WTC11 (cell line): ENCODE data around the gene CMTR1. TPM values are rescaled to one million over a fixed set of nuclear protein-coding genes. Genes with fewer than 3 reads are reported as not detected.

ENCODE experiments used
- ATAC-seq: fragments of 200-7000 bp; cut with Tn5 transposase; 2 replicates; pipeline ENCODE4 v1.10.0; 2021; ENCODE audit warnings: mild to moderate bottlenecking, moderate library complexity
- CTCF ChIA-PET: fragments of 300-600 bp; sonication (Branson Sonifier 250); formaldehyde crosslinking; loops from one replicate; lab custom pipeline; 2021; ENCODE audit warnings: antibody characterized with exemption; lab: Charles Lee
- POLR2A ChIA-PET: fragments of 350-600 bp; sonication (Branson Sonifier 250); formaldehyde crosslinking; loops from one replicate; lab custom pipeline; 2021; ENCODE audit warnings: antibody characterized with exemption; lab: Charles Lee
- DNase-seq: peaks from one replicate; pipeline ENCODE4 v3.0.0; 2021; ENCODE audit warnings: low spot score
- H3K27ac Mint-ChIP-seq: 2 replicates; pipeline ENCODE4 v1.8.0; 2021; ENCODE audit warnings: mixed read lengths
- H3K27me3 Mint-ChIP-seq: 2 replicates; pipeline ENCODE4 v1.8.0; 2021; ENCODE audit warnings: low read depth, mild to moderate bottlenecking, moderate library complexity, mixed read lengths
- H3K36me3 Mint-ChIP-seq: 2 replicates; pipeline ENCODE4 v1.8.0; 2021; ENCODE audit warnings: mixed read lengths
- H3K4me1 Mint-ChIP-seq: 2 replicates; pipeline ENCODE4 v1.8.0; 2022; ENCODE audit warnings: mixed read lengths
- H3K4me3 Mint-ChIP-seq: 2 replicates; pipeline ENCODE4 v1.8.0; 2021; ENCODE audit warnings: mild to moderate bottlenecking, moderate library complexity, mixed read lengths
- H3K9me3 Mint-ChIP-seq: 2 replicates; pipeline ENCODE4 v1.8.0; 2021; ENCODE audit warnings: mixed read lengths
- CBFB ChIP-seq: sonication (generic); formaldehyde crosslinking; IDR thresholded peaks from 2 replicates; pipeline ENCODE4 v1.8.1; 2022; ENCODE audit warnings: mild to moderate bottlenecking, low read depth, missing genetic modification reagents
- IRF2 ChIP-seq: sonication (generic); formaldehyde crosslinking; IDR thresholded peaks from 2 replicates; pipeline ENCODE4 v1.8.0; 2022; ENCODE audit warnings: low read depth, missing genetic modification reagents, borderline replicate concordance
- MLX ChIP-seq: sonication (generic); formaldehyde crosslinking; IDR thresholded peaks from 2 replicates; pipeline ENCODE4 v1.8.1; 2023; ENCODE audit warnings: mild to moderate bottlenecking, missing genetic modification reagents, moderate library complexity
- SMAD3 ChIP-seq: sonication (generic); formaldehyde crosslinking; IDR thresholded peaks from 2 replicates; pipeline ENCODE4 v1.8.0; 2022; ENCODE audit warnings: missing genetic modification reagents, mild to moderate bottlenecking, borderline replicate concordance
- SMAD4 ChIP-seq: sonication (generic); formaldehyde crosslinking; IDR thresholded peaks from 2 replicates; pipeline ENCODE4 v1.8.0; 2022; ENCODE audit warnings: mild to moderate bottlenecking, missing genetic modification reagents
- ZBTB43 ChIP-seq: sonication (generic); formaldehyde crosslinking; IDR thresholded peaks from 2 replicates; pipeline ENCODE4 v1.8.1; 2023; ENCODE audit warnings: mild to moderate bottlenecking, missing genetic modification reagents
- ZNF121 ChIP-seq: sonication (generic); formaldehyde crosslinking; IDR thresholded peaks from 2 replicates; pipeline ENCODE4 v1.8.0; 2023; ENCODE audit warnings: missing genetic modification reagents
- ZNF138 ChIP-seq: sonication (generic); formaldehyde crosslinking; conservative IDR thresholded peaks from 2 replicates; pipeline ENCODE4 v1.8.1; 2022; ENCODE audit warnings: mild to moderate bottlenecking, moderate library complexity, missing genetic modification reagents
- ZNF416 ChIP-seq: fragments of 250-450 bp; sonication (Bioruptor Pico); IDR thresholded peaks from 2 replicates; pipeline ENCODE4 v1.9.0; 2021; ENCODE audit warnings: mild to moderate bottlenecking, inconsistent platforms
- ZSCAN18 ChIP-seq: fragments of 250-450 bp; sonication (Bioruptor Pico); IDR thresholded peaks from 2 replicates; pipeline ENCODE4 v2.1.2; 2022; ENCODE audit warnings: mild to moderate bottlenecking, moderate library complexity
- total RNA-seq: library from RNA; stranded (reverse); gene quantifications from 3 replicates; pipeline ENCODE4 v1.2.3, GENCODE V29; 2021
- TF ChIP-seq, protein P1 (sequence below): sonication (generic); formaldehyde crosslinking; IDR thresholded peaks from 2 replicates; pipeline ENCODE4 v1.8.1; 2023; ENCODE audit warnings: mild to moderate bottlenecking, missing genetic modification reagents
- TF ChIP-seq, protein P2 (sequence below): sonication (generic); formaldehyde crosslinking; IDR thresholded peaks from 2 replicates; pipeline ENCODE4 v1.8.1; 2023; ENCODE audit warnings: mild to moderate bottlenecking, missing genetic modification reagents, moderate library complexity
- TF ChIP-seq, protein P3 (sequence below): fragments of 250-450 bp; sonication (Bioruptor Pico); conservative IDR thresholded peaks from 2 replicates; pipeline ENCODE4 v1.9.0; 2021; ENCODE audit warnings: mild to moderate bottlenecking

Gene CMTR1
- total RNA-seq, 1 experiment from 2014 or later: 38.6 TPM

- TF ChIP-seq ZSCAN18 (CRISPR knock-in tag): no peak
- TF ChIP-seq ZNF138 (CRISPR knock-in tag): no peak
- no peak for TF ChIP-seq MLX (CRISPR knock-in tag)
Measured at GRCh38 chr6:37418722-37419121, 14.3 kb upstream of the CMTR1 start (continued).

DNA sequence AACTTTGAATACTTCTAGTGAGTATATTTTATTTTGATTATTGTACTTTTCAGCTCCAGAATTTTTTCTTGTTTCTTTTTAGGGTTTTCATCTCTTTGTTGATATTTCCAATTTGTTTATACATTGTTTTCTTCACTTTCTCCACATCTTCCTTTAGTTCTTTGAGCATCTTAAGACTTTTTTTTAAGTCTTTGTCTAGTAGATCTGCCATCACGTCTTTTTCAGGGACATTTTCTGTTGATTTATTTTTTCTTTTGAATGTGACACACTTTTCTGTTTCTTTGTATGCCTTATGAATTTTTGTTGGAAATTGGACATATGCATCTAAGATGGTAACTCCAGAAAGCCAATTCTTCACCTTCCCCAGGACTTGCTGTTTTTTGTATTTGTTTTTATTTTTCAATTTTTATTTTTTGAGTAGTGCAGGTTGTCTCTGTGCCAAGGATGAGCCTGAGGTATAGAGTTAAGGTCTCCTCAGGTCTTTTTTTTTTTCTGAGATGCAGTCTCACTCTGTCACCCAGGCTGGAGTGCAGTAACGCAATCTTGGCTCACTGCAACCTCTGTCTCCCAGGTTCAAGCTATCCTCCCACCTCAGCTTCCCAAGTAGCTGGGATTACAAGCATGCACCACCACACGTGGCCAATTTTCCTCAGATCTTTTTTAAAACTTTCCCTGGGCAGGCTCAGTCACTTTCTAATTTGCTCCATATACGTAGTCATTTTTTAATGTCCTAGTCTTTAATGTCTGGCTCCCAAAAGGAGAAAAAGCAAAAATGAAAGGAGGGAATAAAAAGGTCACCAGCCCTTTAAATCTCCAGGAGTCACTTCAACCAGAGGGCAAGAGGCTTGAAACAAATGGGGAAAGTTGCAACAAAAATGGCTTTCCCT, 6.7 kb upstream of the CMTR1 start:
- Mint-ChIP-seq H3K36me3 (peaks cover 2% of the 10 kb centered on the region; the same call in 1 of the 2 replicates), H3K27ac (no peak overlapping the region), H3K4me3 (no peak overlapping the region), H3K9me3 (peaks cover 9% of the 10 kb centered on the region), H3K27me3 (peaks cover 12% of the 10 kb centered on the region), H3K4me1 (no peaks in the 10 kb centered on the region)
- ChIA-PET POLR2A (no interaction called here), CTCF (no interaction called here)
- ATAC-seq (no peak), DNase-seq (no peak)
- TF ChIP-seq ZNF121 (CRISPR knock-in tag): no peak
- TF ChIP-seq ZBTB43: no peak
- no peak for TF ChIP-seq SMAD3 (CRISPR knock-in tag)
- TF ChIP-seq, protein P1, sequence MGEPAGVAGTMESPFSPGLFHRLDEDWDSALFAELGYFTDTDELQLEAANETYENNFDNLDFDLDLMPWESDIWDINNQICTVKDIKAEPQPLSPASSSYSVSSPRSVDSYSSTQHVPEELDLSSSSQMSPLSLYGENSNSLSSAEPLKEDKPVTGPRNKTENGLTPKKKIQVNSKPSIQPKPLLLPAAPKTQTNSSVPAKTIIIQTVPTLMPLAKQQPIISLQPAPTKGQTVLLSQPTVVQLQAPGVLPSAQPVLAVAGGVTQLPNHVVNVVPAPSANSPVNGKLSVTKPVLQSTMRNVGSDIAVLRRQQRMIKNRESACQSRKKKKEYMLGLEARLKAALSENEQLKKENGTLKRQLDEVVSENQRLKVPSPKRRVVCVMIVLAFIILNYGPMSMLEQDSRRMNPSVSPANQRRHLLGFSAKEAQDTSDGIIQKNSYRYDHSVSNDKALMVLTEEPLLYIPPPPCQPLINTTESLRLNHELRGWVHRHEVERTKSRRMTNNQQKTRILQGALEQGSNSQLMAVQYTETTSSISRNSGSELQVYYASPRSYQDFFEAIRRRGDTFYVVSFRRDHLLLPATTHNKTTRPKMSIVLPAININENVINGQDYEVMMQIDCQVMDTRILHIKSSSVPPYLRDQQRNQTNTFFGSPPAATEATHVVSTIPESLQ (CRISPR knock-in tag): no peak
- TF ChIP-seq, protein P2, sequence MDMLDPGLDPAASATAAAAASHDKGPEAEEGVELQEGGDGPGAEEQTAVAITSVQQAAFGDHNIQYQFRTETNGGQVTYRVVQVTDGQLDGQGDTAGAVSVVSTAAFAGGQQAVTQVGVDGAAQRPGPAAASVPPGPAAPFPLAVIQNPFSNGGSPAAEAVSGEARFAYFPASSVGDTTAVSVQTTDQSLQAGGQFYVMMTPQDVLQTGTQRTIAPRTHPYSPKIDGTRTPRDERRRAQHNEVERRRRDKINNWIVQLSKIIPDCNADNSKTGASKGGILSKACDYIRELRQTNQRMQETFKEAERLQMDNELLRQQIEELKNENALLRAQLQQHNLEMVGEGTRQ (CRISPR knock-in tag): no peak
- TF ChIP-seq SMAD4 (CRISPR knock-in tag): no peak
- no peak for TF ChIP-seq IRF2 (CRISPR knock-in tag)
- TF ChIP-seq, protein P3, sequence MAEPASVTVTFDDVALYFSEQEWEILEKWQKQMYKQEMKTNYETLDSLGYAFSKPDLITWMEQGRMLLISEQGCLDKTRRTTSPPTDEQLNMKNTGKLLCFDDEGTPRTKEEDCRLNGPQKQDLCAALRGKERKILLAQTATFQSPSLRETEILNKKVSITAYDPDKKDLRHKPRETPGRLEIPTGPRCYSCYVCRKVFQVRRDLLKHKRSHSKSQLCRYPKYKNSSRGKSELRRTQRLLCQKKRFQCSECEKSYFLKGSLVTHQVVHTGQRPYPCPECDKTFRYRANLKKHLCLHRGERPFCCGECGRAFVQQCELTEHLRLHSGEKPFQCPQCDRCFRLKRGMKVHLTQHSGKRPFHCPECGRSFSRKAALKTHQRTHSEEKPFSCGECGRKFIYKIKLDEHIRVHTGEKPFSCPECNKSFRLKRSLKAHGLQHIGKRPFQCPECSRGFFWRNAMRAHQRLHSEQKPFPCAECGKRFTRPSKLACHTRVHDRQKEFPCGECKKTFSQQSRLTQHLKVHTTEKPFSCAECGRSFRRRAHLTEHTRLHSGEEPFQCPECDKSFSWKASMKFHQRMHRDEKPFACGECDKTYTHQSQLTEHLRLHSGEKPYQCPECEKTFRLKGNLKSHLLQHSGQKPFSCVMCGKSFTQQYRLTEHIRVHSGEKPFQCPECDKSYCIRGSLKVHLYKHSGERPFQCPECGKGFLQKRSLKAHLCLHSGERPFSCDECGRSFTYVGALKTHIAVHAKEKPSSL (CRISPR knock-in tag): no peak
- no peak for TF ChIP-seq ZNF416 (CRISPR knock-in tag)

GRCh38 chr6:37426945-37427510, 6.0 kb upstream of the CMTR1 start:
- ChIA-PET POLR2A (no interaction called here), CTCF (no interaction called here)
- Mint-ChIP-seq H3K4me3 (no peak overlapping the region), H3K27me3 (peaks cover 12% of the 10 kb centered on the region), H3K36me3 (peaks cover 2% of the 10 kb centered on the region; the same call in 1 of the 2 replicates), H3K9me3 (peaks cover 9% of the 10 kb centered on the region), H3K4me1 (no peaks in the 10 kb centered on the region; the same call in 1 of the 2 replicates), H3K27ac (no peak overlapping the region)
- DNase-seq (no peak), ATAC-seq (no peak)
- TF ChIP-seq CBFB (CRISPR knock-in tag): no peak
